GM18868 (cell line): ENCODE results near the gene GEN1.

Experiments
- ATAC-seq: cut with Tn5 transposase; IDR thresholded peaks from one replicate; pipeline ENCODE4 v1.9.1; 2021; ENCODE audit warnings: mild to moderate bottlenecking, moderate library complexity; ENCODE audit not compliant: unreplicated experiment

The GEN1 gene

DNA sequence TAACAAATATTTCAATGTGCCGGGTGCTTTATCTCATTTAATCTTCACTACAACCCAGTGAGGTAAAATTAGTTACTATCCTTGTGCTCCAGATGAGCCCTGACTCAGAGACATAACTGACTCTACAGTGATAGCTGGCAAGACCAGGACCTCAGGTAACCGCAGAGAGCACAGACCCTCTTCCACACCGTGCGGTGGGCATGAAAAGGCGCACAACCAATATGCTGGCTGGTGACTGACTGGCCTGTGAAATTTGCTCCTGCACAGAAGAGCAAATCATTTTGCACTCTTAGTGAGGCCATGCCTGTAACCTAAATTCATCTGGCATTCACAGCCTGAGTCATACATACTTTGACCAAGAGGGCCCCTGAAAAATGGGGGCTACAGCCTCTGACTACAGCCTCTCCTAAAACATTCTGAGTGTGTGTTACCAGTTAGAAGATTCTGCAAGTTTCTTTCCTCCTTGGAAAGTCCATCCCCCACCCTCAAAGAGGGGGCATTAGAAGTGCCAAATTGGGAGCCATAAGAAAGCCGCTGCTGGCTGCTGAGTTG, 39.9 kb downstream of the GEN1 start:
- peak; percentile 27 for ATAC-seq

DNA sequence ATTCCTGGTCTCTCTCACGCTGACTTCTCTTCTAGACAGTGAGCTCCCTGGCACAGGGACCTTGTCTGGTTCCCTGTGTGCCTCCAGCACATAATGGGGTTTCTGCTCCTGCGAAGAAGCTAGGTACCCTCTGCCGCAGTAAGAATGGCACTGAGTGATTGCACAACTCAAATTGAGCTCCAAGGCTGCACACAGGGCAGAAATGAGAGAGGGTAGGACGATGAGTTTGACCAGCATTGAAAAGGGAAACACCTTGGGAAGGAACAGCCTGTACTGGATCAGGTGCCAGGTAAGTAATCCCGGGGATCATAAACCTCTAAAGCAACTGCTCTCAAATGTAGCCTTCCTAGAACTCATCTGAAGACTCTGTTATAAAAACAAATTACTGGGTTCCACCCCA, 41.4 kb downstream of the GEN1 start:
- ATAC-seq = no peak

DNA sequence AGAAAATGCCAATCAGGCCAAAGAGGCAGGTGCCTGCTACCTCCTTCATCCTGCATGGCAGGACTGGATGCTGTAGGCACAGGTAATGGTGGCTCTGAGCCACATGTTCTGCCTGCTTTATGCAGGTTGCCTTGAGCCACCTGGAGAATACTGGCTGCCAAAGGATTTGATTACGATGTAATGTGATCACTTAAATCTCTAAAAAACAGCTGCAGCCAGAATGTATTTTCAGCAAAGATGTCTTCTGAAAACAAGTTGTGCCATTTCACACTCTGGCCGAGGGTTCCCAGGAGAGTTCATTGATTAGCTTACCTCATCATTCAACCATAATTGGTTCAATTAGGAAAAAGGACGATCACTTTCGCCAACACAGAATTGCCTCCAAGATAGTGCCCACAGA, 44.4 kb downstream of the GEN1 start:
- no peak for ATAC-seq

DNA sequence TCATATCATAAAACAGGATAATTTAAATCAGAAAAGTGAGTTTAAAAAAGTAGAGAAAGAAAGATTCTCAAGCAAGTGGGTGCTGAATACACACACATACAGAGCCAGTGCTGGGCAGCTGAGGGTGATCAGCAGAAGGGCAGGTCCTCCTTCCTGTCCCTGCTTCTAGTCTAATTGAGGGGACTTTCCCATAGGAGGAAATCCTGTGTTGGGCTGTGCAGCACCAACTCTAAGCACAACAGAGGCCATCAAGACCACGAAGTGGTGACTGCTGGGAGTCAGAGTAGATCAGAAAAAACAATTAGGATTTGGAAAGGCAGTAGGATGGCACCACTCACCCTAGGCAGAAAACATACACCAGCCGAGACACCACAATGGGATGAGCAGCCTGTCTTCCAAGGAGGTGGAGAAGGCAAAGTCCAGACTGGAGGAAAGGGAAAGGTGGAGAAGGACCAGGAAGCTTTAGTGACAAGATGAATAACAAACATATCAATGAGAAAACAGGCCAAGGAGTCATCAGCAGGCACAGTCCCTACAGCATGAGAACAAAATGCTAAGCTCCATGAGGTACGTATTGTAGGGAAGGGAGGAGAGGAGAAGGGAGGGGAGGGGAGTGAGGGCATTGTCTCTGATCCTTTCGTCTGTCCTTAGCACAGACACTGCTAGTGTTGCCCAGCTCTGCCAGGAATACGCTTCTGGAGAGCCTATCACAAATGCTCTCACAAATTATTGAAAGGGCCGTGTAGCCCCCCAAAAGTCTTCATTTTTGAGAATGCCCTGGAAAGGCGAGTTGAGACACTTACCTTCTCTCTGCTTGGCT, 45.6 kb downstream of the GEN1 start:
- peak; percentile 31 for ATAC-seq

DNA sequence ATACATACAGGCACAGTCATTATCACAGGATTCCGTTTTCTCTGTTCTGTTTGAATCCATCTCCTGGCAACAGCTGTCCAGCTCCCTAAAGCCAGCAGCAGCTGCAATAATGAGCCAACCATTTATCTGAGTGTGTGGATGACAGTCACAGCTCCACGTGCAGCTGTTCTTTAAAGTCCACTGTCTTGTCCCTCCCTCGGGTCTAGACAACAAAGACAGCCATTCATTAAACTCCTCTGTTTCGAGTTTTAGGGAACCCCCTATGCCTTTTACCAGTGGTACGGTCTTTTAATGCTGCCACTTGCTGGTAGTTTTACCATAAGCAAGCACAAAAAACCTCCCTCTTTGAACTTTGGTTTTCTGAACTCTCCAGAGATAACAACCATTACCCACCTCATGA, 46.3 kb downstream of the GEN1 start:
- ATAC-seq = no peak

DNA sequence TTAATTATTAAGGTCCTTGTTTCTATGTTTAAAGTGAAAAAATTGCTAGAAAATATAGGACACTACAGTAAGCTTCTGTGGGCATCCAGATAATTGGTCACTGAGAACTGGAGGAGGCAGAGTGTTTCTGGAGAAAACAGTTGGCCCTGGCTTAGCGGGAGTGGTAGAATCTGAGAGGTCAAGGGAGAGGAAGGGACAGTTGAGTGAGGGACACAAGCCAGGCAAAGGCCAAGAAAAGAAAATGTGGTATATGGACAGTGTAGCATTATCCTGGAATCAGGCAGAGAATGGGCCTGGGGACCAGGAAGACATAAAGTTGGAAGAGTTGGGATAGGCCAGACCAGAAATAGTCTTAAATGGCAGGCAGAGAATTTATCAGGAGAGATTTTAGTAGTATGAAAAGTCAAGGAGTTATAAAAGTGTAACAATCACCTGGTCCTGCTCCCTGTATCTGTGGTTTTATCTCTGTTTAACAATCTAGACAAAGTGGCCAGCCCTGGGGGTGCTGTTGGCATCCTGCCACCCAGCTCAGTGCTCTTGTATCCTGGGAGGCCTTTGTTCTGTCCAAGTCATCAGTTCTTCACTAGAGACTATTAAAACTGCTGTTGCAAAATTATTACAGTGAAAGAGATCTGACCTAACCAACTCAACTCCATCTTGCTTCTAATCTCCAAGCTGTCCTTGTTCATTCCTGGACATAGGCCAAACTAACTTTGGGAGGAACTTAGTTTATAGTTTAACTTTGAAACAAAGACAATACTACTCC, 46.9 kb downstream of the GEN1 start:
- ATAC-seq = no peak

DNA sequence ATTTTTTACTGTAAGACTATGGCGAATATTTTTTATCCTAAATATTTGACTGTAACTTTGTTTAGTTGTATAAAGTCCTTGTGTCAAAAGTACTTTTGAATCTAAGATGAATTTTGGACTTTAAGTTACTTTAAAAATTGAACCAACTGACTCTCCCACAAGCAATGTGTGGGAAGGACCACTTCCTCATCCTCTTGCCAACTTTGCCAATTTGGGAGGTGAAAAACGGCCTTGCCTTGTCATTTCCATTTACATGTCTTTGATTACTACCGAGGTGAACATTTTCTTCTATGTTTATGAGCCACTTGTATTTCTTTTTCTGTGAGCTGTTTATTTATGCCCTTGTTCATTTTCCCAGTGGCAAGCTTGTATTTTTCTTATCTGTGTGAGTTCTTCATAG, 49.6 kb downstream of the GEN1 start:
- no peak for ATAC-seq

DNA sequence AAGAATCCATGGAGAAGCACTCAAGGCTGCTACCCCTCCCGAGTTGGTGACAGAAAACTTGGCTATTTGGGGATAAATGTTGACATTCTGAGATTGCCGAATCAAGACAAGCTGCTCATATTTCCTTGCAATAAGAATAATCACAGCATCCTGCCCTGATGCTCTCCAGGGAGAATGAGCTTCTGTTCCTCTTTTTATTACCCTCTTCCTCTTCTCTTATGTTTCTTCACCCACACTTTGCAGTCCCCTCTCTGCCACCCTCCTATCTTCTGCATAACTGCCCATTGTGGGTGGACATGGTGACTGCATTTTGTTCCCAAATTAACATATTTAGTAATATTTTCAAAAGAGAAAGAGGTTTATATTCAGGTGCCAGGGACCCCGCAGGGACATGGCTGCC, 50.4 kb downstream of the GEN1 start:
- ATAC-seq = peak; percentile 71

DNA sequence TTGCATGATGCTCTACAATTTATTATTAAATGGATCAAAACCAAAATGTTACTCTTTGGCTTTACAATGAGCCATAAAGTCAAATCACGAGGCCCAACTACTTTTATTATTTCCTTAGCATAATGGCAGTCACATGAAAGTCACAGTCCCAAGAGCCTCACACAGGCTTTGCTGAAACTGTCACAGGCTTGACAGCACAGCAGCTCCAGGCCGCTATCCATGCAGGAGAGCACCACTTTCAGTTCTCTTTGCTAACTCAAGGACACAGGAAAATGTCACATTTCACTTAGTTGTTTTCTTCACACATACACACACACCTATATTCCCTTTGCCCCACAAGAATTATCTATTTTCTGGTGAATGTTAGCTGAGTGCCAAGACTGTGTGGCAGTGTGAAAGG, 51.2 kb downstream of the GEN1 start:
- peak; percentile 48 for ATAC-seq

DNA sequence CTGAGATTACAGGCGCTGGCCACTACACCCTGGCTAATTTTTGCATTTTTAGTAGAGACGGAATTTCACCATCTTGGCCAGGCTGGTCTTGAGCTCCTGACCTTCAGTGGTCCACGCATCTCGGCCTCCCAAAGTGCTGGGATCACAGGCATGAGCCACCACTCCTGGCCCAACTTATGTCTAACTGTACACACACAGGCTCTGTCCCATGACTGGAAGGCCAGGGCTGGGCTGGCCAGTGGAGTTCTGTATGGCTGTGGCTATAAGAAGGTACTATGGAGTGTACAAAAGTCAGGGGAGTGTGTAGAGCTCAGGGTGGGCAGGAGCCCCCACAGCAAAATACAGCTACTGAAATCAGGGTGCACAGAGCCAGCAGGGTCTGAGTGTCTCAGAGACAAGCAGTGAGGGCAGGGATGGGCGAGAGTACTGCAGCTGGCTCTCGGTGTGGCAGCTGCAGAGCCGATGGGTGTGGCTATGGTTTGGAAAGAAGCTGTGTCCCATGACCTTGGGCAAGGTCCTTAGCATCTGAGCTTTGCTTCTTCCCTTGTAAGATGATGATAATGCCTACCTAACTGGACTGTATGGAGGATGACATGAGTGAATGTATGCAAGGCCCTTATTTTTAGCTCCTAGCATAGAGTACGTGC, 51.9 kb downstream of the GEN1 start:
- ATAC-seq = no peak

DNA sequence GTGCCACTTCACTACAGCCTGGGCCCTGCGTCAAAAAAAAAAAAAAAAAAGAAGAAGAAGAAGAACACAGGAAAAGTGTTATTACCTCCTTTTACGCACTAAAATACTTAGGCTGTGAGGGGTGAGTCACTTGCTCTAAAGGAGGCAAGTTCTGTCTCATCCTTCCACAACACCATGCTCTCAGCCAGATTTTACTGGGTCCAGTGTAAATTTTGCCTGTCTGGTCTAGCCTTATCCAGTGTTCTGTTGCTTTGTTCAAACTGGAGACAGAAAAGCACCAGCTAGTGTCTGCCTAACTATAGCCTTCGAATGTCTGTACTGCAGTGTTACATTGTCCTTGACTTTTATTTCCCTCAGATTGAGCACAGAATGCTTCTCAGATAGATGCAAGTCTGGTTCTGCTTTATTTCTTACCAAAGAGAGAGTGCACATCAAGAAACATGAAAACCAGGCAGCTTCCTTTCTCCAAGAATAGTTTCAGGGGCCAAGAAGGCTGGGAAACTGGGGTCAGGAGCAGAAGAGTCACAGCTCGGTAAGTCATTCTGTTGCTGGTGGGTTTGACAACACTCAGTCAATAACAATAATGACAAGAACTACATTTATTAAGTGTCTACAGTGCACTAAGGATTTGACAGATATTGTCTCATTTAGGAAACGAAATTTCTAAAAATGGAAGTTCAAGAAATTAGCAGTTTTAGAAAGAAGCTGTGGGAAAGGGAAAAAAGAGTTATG, 59.2 kb downstream of the GEN1 start:
- peak; percentile 56 for ATAC-seq

DNA sequence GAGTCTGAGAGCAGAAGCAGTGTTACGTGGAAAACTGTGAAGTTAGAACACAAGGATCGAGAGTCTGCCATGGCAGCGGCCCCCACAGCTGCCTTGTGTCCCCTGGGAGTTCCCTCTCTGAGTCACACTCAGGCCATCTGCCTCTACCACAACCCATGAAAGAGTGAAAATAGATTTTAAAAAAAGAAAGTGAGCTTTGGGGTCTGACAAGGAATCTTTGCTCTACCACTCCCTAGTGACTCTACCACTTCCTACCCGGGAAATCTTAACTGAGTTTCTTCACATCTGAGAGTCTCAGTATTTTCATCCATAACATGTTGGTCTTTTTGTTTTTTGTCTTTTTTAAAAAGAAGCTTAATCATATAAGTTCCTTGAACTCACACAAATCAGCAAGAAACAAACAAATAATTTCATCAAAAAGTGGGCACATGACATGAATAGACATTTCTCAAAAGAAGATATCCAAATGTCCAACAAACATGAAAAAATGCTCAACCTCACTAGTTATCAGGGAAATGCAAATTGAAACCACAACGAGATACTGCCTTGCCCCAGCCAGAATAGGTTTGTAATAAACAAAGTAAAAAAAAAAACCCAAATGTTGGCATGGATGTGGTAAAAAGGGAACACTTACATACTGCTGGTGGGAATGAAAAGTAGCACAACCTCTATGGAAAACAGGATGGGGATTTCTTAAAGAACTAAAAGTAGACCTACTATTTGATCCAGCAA, 60.0 kb downstream of the GEN1 start:
- peak; percentile 86 for ATAC-seq

DNA sequence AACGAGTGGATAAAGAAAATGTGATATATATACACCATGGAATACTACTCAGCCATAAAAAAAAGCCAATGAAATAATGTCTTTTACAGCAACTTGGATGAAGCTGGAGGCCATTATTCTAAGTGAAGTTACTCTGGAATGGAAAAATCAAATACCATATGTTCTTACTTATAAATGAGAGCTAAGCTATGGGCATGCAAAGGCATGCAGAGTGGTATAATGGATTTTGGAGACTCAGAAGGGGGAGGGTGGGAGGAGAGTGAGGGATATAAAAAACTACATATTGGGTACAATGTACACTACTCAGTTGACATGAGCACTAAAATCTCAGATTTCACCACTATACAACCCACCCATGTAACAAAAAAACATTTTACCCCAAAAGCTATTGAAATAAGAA, 60.7 kb downstream of the GEN1 start:
- no peak for ATAC-seq

DNA sequence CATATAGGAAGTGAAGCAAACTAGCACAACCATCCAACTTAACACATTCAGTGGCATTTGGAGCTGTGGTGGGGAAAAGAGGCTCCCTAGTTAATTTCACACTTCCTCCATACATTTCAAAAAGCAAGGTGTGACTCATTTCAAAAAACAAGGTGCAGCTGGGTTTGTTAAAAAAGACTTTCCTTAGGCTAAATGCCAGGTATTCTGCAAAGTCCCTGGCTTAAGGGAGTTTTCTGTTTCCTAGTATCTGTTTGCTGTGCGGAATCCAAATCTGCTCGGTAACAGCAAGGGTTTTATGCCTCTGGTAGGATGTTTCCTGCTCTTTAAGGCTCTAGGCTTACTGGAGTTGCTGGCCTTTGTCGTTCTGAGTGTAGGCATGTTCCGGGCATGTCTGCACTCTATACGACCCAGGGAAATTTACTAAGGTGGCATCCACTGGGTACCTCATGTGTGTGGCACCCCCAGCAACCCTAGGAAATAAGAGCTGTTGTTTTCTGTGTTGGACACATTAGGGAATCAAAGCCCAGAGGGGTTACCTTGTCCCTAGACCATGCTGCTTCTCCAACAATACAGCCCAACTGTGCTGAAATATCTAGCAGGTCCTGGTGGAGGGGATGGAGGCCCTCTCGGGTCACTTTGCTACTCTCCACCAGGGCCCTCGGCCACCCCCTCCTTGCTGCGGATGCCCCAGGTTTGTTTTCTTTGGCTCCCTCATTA, 61.7 kb downstream of the GEN1 start:
- peak; percentile 39 for ATAC-seq

DNA sequence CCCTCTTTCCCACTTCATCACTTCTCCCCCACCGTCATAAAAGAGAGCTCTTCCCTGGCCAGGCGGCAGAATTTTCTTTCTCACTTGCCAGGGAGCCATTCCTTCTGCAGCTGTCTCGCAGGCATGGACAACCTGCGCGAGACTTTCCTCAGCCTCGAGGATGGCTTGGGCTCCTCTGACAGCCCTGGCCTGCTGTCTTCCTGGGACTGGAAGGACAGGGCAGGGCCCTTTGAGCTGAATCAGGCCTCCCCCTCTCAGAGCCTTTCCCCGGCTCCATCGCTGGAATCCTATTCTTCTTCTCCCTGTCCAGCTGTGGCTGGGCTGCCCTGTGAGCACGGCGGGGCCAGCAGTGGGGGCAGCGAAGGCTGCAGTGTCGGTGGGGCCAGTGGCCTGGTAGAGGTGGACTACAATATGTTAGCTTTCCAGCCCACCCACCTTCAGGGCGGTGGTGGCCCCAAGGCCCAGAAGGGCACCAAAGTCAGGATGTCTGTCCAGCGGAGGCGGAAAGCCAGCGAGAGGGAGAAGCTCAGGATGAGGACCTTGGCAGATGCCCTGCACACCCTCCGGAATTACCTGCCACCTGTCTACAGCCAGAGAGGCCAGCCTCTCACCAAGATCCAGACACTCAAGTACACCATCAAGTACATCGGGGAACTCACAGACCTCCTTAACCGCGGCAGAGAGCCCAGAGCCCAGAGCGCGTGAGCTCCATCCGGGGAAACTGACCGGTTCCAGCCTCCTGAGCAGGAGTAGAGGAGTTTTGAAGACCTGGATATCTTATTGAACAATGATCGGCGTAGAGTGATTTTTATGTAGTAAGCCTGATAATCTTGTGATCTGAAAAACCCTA, 62.7 kb downstream of the GEN1 start, which contains the start of gene MSGN1:
Gene MSGN1 (plus strand): TSS at position 65 of the 850 bp plus-strand sequence. CDS start 59 bp downstream, at position 124.
- no peak for ATAC-seq

DNA sequence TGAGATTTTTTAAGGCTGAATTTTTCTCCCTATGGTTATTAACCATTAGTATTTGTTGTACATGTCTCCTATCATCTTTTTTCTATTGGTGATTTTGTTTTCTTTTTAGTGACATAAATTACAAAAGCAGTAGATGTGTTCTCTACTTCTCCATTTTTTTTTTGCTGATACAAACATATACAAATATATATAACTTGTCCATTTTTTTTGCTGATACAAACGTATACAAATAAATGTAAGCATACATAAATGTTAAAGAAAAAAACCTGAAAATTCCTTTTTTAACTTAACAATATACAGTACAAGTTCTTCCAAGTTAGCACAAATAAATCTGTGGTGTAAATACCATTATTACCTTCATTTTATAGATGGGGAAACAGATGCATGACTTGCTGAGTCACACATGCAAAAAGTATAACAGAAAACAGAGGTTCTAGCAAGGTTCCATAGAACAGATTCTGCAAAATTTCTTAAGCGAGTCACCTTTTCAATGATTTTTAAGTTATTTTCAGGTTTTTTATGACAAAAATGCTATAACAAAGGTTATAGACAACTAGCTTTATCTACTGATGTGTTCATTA, 64.4 kb downstream of the GEN1 start:
- ATAC-seq = no peak

DNA sequence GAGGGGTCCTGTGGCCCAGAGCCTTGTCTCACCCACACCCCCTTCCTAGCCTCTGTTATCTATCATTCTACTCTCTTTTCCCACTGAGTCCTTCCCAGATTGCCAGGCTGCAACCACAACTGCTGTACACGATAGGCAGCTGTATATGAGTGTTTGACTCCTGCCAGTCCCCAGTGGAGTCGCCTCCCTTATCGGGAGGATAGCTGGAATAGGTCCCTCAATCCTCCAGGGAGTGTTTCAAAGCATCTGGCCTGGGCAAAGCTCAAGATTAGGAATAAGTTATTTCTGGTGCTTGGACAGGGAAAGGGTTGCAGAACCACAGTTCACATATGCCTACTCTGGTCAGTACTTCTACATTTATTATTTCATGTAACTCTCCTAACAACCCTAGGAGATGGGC, 67.1 kb downstream of the GEN1 start:
- ATAC-seq = no peak
